K562 (cell line): ENCODE measurements around the gene MRPL2. TPM values are rescaled to one million over a fixed set of nuclear protein-coding genes. Genes with fewer than 3 reads are reported as not detected.
A peak's percentile ranks its signal among the peaks of the same experiment; 100 is the strongest.

ENCODE experiments used
- ATAC-seq: fragments of 200-7000 bp; cut with Tn5 transposase; 3 replicates; pipeline ENCODE4 v1.9.1; 2020; ENCODE audit warnings: moderate library complexity
- BruUV-seq: library from RNA; stranded (reverse); fragments of 400-500 nt; replicated peaks from 2 replicates; lab custom pipeline; 2021; lab: Mats Ljungman, UMichigan
- CTCF ChIA-PET: fragments of 300-600 bp; formaldehyde crosslinking; extraction: SDS; loops from one replicate; lab custom pipeline; 2021; ENCODE audit warnings: low intra/inter-chr PET ratio; lab: Yijun Ruan, JAX
- POLR2A ChIA-PET: fragments of 300-600, 350-650 bp; sonication (Branson Sonifier 250); formaldehyde crosslinking; extraction: SDS; loops from one replicate; lab custom pipeline; 2021; ENCODE audit warnings: antibody characterized with exemption, inconsistent platforms; lab: Yijun Ruan, JAX
- DNase-seq, 4 experiments: peaks; one replicate each; pipeline versions ENCODE4 v3.0.0 to v3.0.0-alpha.2; 2011 to 2018; ENCODE audit warnings: low spot score in 3 of 4, mixed read lengths in 3 of 4; ENCODE audit errors: extremely low read depth in 1 of 4
- FAIRE-seq: peaks from 2 replicates; lab custom pipeline; 2011; peaks lifted over from hg19 to GRCh38; lab: Jason Lieb, UNC
- H2AFZ ChIP-seq: 2 replicates; pipeline ENCODE4 v1.6.0; 2011; ENCODE audit warnings: low read depth, low read length, control low read depth, inconsistent platforms
- H3K27ac ChIP-seq: fragments of 200-600 bp; 3 replicates; pipeline ENCODE4 v1.8.0; 2011; ENCODE audit warnings: low read depth, mild to moderate bottlenecking, control low read depth, inconsistent platforms, low read length, moderate library complexity, mixed read lengths; ENCODE audit errors: extremely low read depth
- H3K27me3 ChIP-seq, 2 experiments: fragments of 300-600 bp in 1 of 2; 2 replicates in 1 of 2; 3 replicates in 1 of 2; pipeline versions ENCODE4 v1.6.0 to v1.8.0; 2011; ENCODE audit warnings: inconsistent platforms in 2 of 2, low read length in 2 of 2, mild to moderate bottlenecking in 1 of 2, mixed read lengths in 1 of 2, moderate library complexity in 1 of 2; ENCODE audit not compliant: control insufficient read depth in 2 of 2, insufficient read depth in 2 of 2
- H3K36me3 ChIP-seq: fragments of 300-600 bp; 3 replicates; pipeline ENCODE4 v1.8.0; 2011; ENCODE audit warnings: mild to moderate bottlenecking, low read length, inconsistent platforms; ENCODE audit not compliant: control insufficient read depth, insufficient read depth
- H3K4me1 ChIP-seq, 2 experiments: fragments of 200-600 bp in 1 of 2; replicated peaks in 1 of 2; 2 replicates in 1 of 2; 3 replicates in 1 of 2; pipeline versions ENCODE4 v1.5.1 to v1.8.0; 2011; ENCODE audit warnings: inconsistent platforms in 2 of 2, low read length in 2 of 2, mild to moderate bottlenecking in 1 of 2, mixed read lengths in 1 of 2, moderate library complexity in 1 of 2; ENCODE audit not compliant: control insufficient read depth in 2 of 2, insufficient read depth in 2 of 2
- H3K4me2 ChIP-seq: 2 replicates; pipeline ENCODE4 v1.6.1; 2011; ENCODE audit warnings: low read length, control low read depth, inconsistent platforms, mixed read lengths; ENCODE audit not compliant: insufficient read depth
- H3K4me3 ChIP-seq: fragments of 200-600 bp; sonication (generic), shearing (Covaris generic); 2 replicates; pipeline ENCODE4 v1.5.1; 2016; ENCODE audit warnings: control low read depth, inconsistent platforms
- H3K79me2 ChIP-seq: fragments of 200-600 bp; 3 replicates; pipeline ENCODE4 v1.8.0; 2011; ENCODE audit warnings: low read length, inconsistent platforms; ENCODE audit not compliant: control insufficient read depth, insufficient read depth
- H3K9ac ChIP-seq, 2 experiments: 2 replicates each; pipeline versions ENCODE4 v1.6.0 to v1.6.1; 2011; ENCODE audit warnings: low read depth in 2 of 2, low read length in 2 of 2, control low read depth in 1 of 2, inconsistent platforms in 1 of 2, mild to moderate bottlenecking in 1 of 2, mixed read lengths in 1 of 2; ENCODE audit not compliant: insufficient read depth in 1 of 2
- H3K9me1 ChIP-seq: one replicate; pipeline ENCODE4 v1.6.0; 2011; ENCODE audit warnings: inconsistent platforms, mild to moderate bottlenecking, low read length, moderate library complexity; ENCODE audit not compliant: control insufficient read depth, insufficient read depth
- H3K9me3 ChIP-seq: replicated peaks from 2 replicates; pipeline ENCODE4 v1.5.1; 2011; ENCODE audit warnings: low read depth, low read length, inconsistent platforms; ENCODE audit not compliant: control insufficient read depth, insufficient read depth
- H4K20me1 ChIP-seq: replicated peaks from 2 replicates; pipeline ENCODE4 v1.6.1; 2011; ENCODE audit warnings: low read length, inconsistent platforms, mixed read lengths; ENCODE audit not compliant: control insufficient read depth, insufficient read depth
- ARNT ChIP-seq, 2 experiments: fragments of 450-650 bp; IDR thresholded peaks; 2 replicates each; pipeline ENCODE4 v1.6.1; 2016; ENCODE audit warnings: mild to moderate bottlenecking in 1 of 2
- NCOA6 ChIP-seq: fragments of 450-650 bp; IDR thresholded peaks from 2 replicates; pipeline ENCODE4 v1.6.1; 2017; ENCODE audit warnings: mild to moderate bottlenecking
- SMC3 ChIP-seq: conservative IDR thresholded peaks from 2 replicates; pipeline ENCODE4 v1.6.1; 2011; ENCODE audit warnings: low read depth, low read length, improper control_type of control experiment; ENCODE audit not compliant: insufficient read depth
- SRSF7 ChIP-seq: fragments of 200-400 bp; formaldehyde crosslinking; optimal IDR thresholded peaks from 2 replicates; pipeline ENCODE3; 2017; ENCODE audit warnings: mild to moderate bottlenecking, low read depth, low read length
- TEAD4 ChIP-seq, 2 experiments: sonication (generic) in 1 of 2; formaldehyde crosslinking in 1 of 2; IDR thresholded peaks; 2 replicates each; pipeline versions ENCODE4 v1.6.1 to v1.8.0; 2012 to 2022; ENCODE audit warnings: borderline replicate concordance in 1 of 2, inconsistent platforms in 1 of 2, low read length in 1 of 2, mild to moderate bottlenecking in 1 of 2, missing genetic modification reagents in 1 of 2
- ZC3H11A ChIP-seq: IDR thresholded peaks from 2 replicates; pipeline ENCODE4 v1.6.1; 2012; ENCODE audit warnings: low read depth, low read length, improper control_type of control experiment
- ZKSCAN8 ChIP-seq: fragments of 200-800 bp; sonication (Bioruptor generic); IDR thresholded peaks from 2 replicates; pipeline ENCODE4 v1.6.1; 2016; ENCODE audit warnings: missing genetic modification characterization, missing compliant biosample characterization
- ZNF561 ChIP-seq: fragments of 450-650 bp; formaldehyde crosslinking; conservative IDR thresholded peaks from 2 replicates; pipeline ENCODE4 v1.4.0; 2020; ENCODE audit warnings: mild to moderate bottlenecking, moderate library complexity
- WGBS: fragments of 100-300 bp; shearing (Covaris generic); methylation state at CpG from one replicate; pipeline ENCODE4 v1.1.6; 2016; ENCODE audit warnings: low coverage, mixed read lengths; ENCODE audit not compliant: insufficient coverage; ENCODE audit errors: missing lambda C conversion rate; 5-methylcytosine and 5-hydroxymethylcytosine counted together
- in situ Hi-C: fragments of 300-500 bp; cut with MboI; formaldehyde crosslinking; loops from 4 replicates; pipeline ENCODE4 v1.15.0; 2018; ENCODE audit warnings: inconsistent platforms, mixed read lengths
- intact Hi-C: fragments of 100-400 bp; cut with micrococcal nuclease; formaldehyde crosslinking; loops from 2 replicates; pipeline ENCODE4 v1.14.2; 2022
- polyA plus RNA-seq, 8 experiments: library from polyadenylated mRNA; depleted of rRNA in 4 of 8; stranded (reverse) in 5 of 8; unstranded in 3 of 8; fragments of >200 nt; fragmentation: Nextera tagmentation in 2 of 8; fragmentation: Illumina TruSeq in 1 of 8; extraction: Ambion mirVana in 2 of 8; extraction: Trizol in 1 of 8; gene quantifications; 2 replicates each; pipeline versions ENCODE4 v1.2.1 to v1.2.3, GENCODE V29; 2011 to 2014; ENCODE audit warnings: inconsistent platforms in 1 of 8, missing spikeins in 1 of 8
- total RNA-seq, 7 experiments: library from RNA; depleted of rRNA in 6 of 7; stranded (reverse); fragments of >200 nt in 6 of 7; fragmentation: Illumina TruSeq in 2 of 7; extraction: Trizol in 2 of 7; gene quantifications; 2 replicates each; pipeline versions ENCODE4 v1.2.1 to v1.2.3, GENCODE V29; 2011 to 2021; ENCODE audit warnings: low replicate concordance in 1 of 7

MRPL2 gene
- total and polyA plus RNA-seq, 9 of the 15 experiments (the other 6 are each of a cell fraction or from before 2014, with no cell fraction given), result 63.1 to 262 (median 121) TPM

- H3K4me3 ChIP-seq, result no peak overlapping the region
- no TSS peak for BruUV-seq
- peaks cover 3% of the 10 kb centered on the region for H3K9me1 ChIP-seq
- ATAC-seq, result no peak
- 42% methylated on average over 4 of the region's 4 CpGs for WGBS
- no peak for FAIRE-seq
- ChIA-PET POLR2A (interaction anchor here (0.6 to 1.6 kb wide), 2 partner anchors 8 to 28 kb away, joined by 3 to 5 read pairs; no protein-coding TSS in a partner anchor), CTCF (no interaction called here)
- intact Hi-C loops (no loop called here), in situ Hi-C loops (no loop called here)
- H4K20me1 ChIP-seq, result no peaks in the 10 kb centered on the region
- DNase-seq, result no peak
- no peaks in the 10 kb centered on the region; a peak in 2 of 5 replicates for H3K4me1 ChIP-seq
- no peak overlapping the region for H2AFZ ChIP-seq
- H3K9ac ChIP-seq, result no peak overlapping the region
- H3K27me3 ChIP-seq, result peaks cover 0 to 5% of the 10 kb centered on the region in 2 experiments; a peak in 3 of 5 replicates
- H3K4me2 ChIP-seq, result no peak overlapping the region
- TF ChIP-seq ZC3H11A (peak; percentile 82; the same call in 1 of the 2 replicates), ARNT (IDR thresholded peaks at IDR 0.05) (no peak)
- no peaks in the 10 kb centered on the region for H3K79me2 ChIP-seq
- no peaks in the 10 kb centered on the region for H3K9me3 ChIP-seq
- H3K27ac ChIP-seq, result no peak overlapping the region
- no peaks in the 10 kb centered on the region for H3K36me3 ChIP-seq
These were observed 29.4 kb upstream of the MRPL2 start for GRCh38 chr6:43088654-43089056.

GRCh38 chr6:43086022-43086658 is 26.9 kb upstream of the MRPL2 start:
- H3K9me1 ChIP-seq, result peaks cover 3% of the 10 kb centered on the region
- no peak overlapping the region for H3K27ac ChIP-seq
- H3K4me3 ChIP-seq, result no peak overlapping the region
- no peak overlapping the region for H3K9ac ChIP-seq
- no peak for DNase-seq
- no peaks in the 10 kb centered on the region; the same call in 1 of the 2 replicates for H4K20me1 ChIP-seq
- CTCF ChIA-PET, result no interaction called here
- H3K9me3 ChIP-seq, result no peaks in the 10 kb centered on the region
- intact Hi-C loops (no loop called here), in situ Hi-C loops (no loop called here)
- TF ChIP-seq SRSF7 (no peak), ZNF561 (CRISPR knock-in tag) (no peak), TEAD4 (IDR thresholded peaks at IDR 0.05; ENCODE audit: low read length) (no peak), TEAD4 (CRISPR knock-in tag; IDR thresholded peaks at IDR 0.05; ENCODE audit: borderline replicate concordance) (no peak), ZKSCAN8 (CRISPR knock-in tag) (no peak), SMC3 (no peak), NCOA6 (no peak)
- 20% methylated on average over 7 of the region's 8 CpGs for WGBS
- H3K36me3 ChIP-seq, result no peaks in the 10 kb centered on the region
- H3K4me1 ChIP-seq, result peaks cover 0 to 2% of the 10 kb centered on the region in 2 experiments; a peak in 1 of 5 replicates
- H2AFZ ChIP-seq, result no peak overlapping the region
- H3K4me2 ChIP-seq, result no peak overlapping the region
- H3K79me2 ChIP-seq, result no peaks in the 10 kb centered on the region
- no peak for FAIRE-seq
- H3K27me3 ChIP-seq, result peaks cover 8% of the 10 kb centered on the region in 2 experiments; a peak in 3 of 5 replicates
- no TSS peak for BruUV-seq
- no peak for ATAC-seq
- POLR2A ChIA-PET, result interaction anchor here (0.6 kb wide), 1 partner anchor 32 kb away, joined by 3 read pairs; no protein-coding TSS in a partner anchor
